H1 (cell line): ENCODE results near the gene GRIA1. TPM values are rescaled to one million over a fixed set of nuclear protein-coding genes. Genes with fewer than 3 reads are reported as not detected.

ENCODE experiments used
- CTCF ChIA-PET: fragments of 300-600 bp; sonication (Branson Sonifier 250); formaldehyde crosslinking; loops from one replicate; lab custom pipeline; 2021; ENCODE audit not compliant: partially characterized antibody; lab: Charles Lee
- POLR2A ChIA-PET: fragments of 300-600 bp; sonication (Branson Sonifier 250); formaldehyde crosslinking; loops from one replicate; lab custom pipeline; 2021; ENCODE audit warnings: inconsistent platforms; ENCODE audit not compliant: partially characterized antibody; lab: Charles Lee
- DNase-seq, 2 experiments: peaks; one replicate each; pipeline versions ENCODE4 v3.0.0 to v3.0.0-alpha.2; 2010 to 2022; ENCODE audit warnings: low spot score in 2 of 2, low read depth in 1 of 2, mixed read lengths in 1 of 2
- FAIRE-seq: peaks from 2 replicates; lab custom pipeline; 2011; peaks lifted over from hg19 to GRCh38; lab: Jason Lieb, UNC
- H2AFZ ChIP-seq: 2 replicates; pipeline ENCODE4 v1.8.1; 2012; ENCODE audit warnings: low read length, inconsistent platforms
- H2AK5ac ChIP-seq: 2 replicates; pipeline ENCODE4 v1.6.1; 2013; ENCODE audit warnings: low read depth, low read length
- H2BK120ac ChIP-seq: replicated peaks from 2 replicates; pipeline ENCODE3; 2013; ENCODE audit warnings: low read depth, low read length, inconsistent platforms
- H2BK12ac ChIP-seq: 2 replicates; pipeline ENCODE4 v1.6.1; 2013; ENCODE audit warnings: low read depth, low read length
- H2BK15ac ChIP-seq: 2 replicates; pipeline ENCODE4 v1.6.1; 2013; ENCODE audit warnings: low read length
- H2BK20ac ChIP-seq: 2 replicates; pipeline ENCODE4 v1.6.1; 2013; ENCODE audit warnings: low read length
- H2BK5ac ChIP-seq: 2 replicates; pipeline ENCODE4 v1.6.1; 2013; ENCODE audit warnings: low read depth, low read length
- H3K14ac ChIP-seq: 2 replicates; pipeline ENCODE4 v1.6.1; 2013; ENCODE audit warnings: inconsistent platforms; ENCODE audit not compliant: insufficient read length
- H3K18ac ChIP-seq: 2 replicates; pipeline ENCODE4 v1.6.1; 2013; ENCODE audit warnings: low read length; ENCODE audit errors: extremely low read depth
- H3K23ac ChIP-seq: 2 replicates; pipeline ENCODE4 v1.6.1; 2013; ENCODE audit warnings: inconsistent platforms; ENCODE audit not compliant: insufficient read length
- H3K23me2 ChIP-seq: 2 replicates; pipeline ENCODE4 v1.6.1; 2013; ENCODE audit warnings: low read depth, low read length
- H3K27ac ChIP-seq: 2 replicates; pipeline ENCODE4 v1.6.1; 2011; ENCODE audit warnings: low read depth, low read length, inconsistent platforms
- H3K27me3 ChIP-seq, 4 experiments: replicated peaks in 1 of 4; 1 replicate in 1 of 4; 2 replicates in 3 of 4; pipeline versions ENCODE4 v1.6.1 to v1.8.1; 2011 to 2013; ENCODE audit warnings: low read length in 3 of 4, mild to moderate bottlenecking in 3 of 4, inconsistent platforms in 2 of 4, mixed read lengths in 2 of 4, moderate library complexity in 1 of 4; ENCODE audit not compliant: control insufficient read depth in 3 of 4, insufficient read depth in 3 of 4; ENCODE audit errors: extremely low read depth in 1 of 4
- H3K36me3 ChIP-seq, 4 experiments: 2 replicates each; pipeline versions ENCODE4 v1.6.1 to v1.8.1; 2011 to 2013; ENCODE audit warnings: mild to moderate bottlenecking in 4 of 4, low read length in 3 of 4, moderate library complexity in 2 of 4, control low read depth in 1 of 4, inconsistent platforms in 1 of 4; ENCODE audit not compliant: insufficient read depth in 4 of 4, control insufficient read depth in 2 of 4
- H3K4ac ChIP-seq: replicated peaks from 2 replicates; pipeline ENCODE3; 2013; ENCODE audit warnings: low read length, low read depth, mixed read lengths, inconsistent platforms; ENCODE audit not compliant: insufficient read length
- H3K4me1 ChIP-seq, 4 experiments: replicated peaks in 1 of 4; 1 replicate in 1 of 4; 2 replicates in 3 of 4; pipeline versions ENCODE4 v1.6.1 to v1.8.1; 2011 to 2013; ENCODE audit warnings: low read length in 3 of 4, inconsistent platforms in 2 of 4, mixed read lengths in 1 of 4; ENCODE audit not compliant: insufficient read depth in 4 of 4, control insufficient read depth in 3 of 4
- H3K4me2 ChIP-seq, 2 experiments: 2 replicates each; pipeline versions ENCODE4 v1.6.1 to v1.8.1; 2011 to 2013; ENCODE audit warnings: low read depth in 2 of 2, low read length in 2 of 2, control low read depth in 1 of 2, inconsistent platforms in 1 of 2, mild to moderate bottlenecking in 1 of 2; ENCODE audit not compliant: insufficient read depth in 1 of 2
- H3K4me3 ChIP-seq, 4 experiments: fragments of 200-600, 300-600 bp in 1 of 4; sonication (generic), shearing (Covaris generic), sonication (Bioruptor Twin) in 1 of 4; 2 replicates each; pipeline versions ENCODE4 v1.5.1 to v1.8.1; 2011 to 2016; ENCODE audit warnings: low read length in 4 of 4, low read depth in 3 of 4, control low read depth in 2 of 4, inconsistent platforms in 2 of 4, mild to moderate bottlenecking in 2 of 4, mixed read lengths in 1 of 4, moderate library complexity in 1 of 4; ENCODE audit not compliant: insufficient read depth in 2 of 4; ENCODE audit errors: extremely low read depth in 1 of 4
- H3K56ac ChIP-seq: replicated peaks from 2 replicates; pipeline ENCODE3; 2013; ENCODE audit warnings: low read depth, mild to moderate bottlenecking, mixed read lengths, low read length, inconsistent platforms; ENCODE audit not compliant: insufficient read length
- H3K79me1 ChIP-seq: 2 replicates; pipeline ENCODE4 v1.6.1; 2013; ENCODE audit warnings: low read depth, low read length, control low read depth
- H3K79me2 ChIP-seq, 2 experiments: 2 replicates each; pipeline versions ENCODE4 v1.6.1 to v1.8.1; 2012 to 2013; ENCODE audit warnings: low read length in 2 of 2, mild to moderate bottlenecking in 2 of 2, inconsistent platforms in 1 of 2; ENCODE audit not compliant: insufficient read depth in 2 of 2, control insufficient read depth in 1 of 2
- H3K9ac ChIP-seq, 4 experiments: replicated peaks in 1 of 4; 1 replicate in 1 of 4; 2 replicates in 3 of 4; pipeline versions ENCODE4 v1.6.1 to v1.8.1; 2011 to 2013; ENCODE audit warnings: low read depth in 3 of 4, low read length in 3 of 4, control low read depth in 2 of 4, mild to moderate bottlenecking in 2 of 4, moderate library complexity in 2 of 4, inconsistent platforms in 1 of 4; ENCODE audit errors: extremely low read depth in 1 of 4
- H3K9me3 ChIP-seq, 2 experiments: 2 replicates each; pipeline versions ENCODE4 v1.6.1 to v1.8.1; 2012 to 2013; ENCODE audit warnings: mild to moderate bottlenecking in 2 of 2, moderate library complexity in 2 of 2, control low read depth in 1 of 2, inconsistent platforms in 1 of 2, low read depth in 1 of 2, low read length in 1 of 2, mixed read lengths in 1 of 2; ENCODE audit not compliant: insufficient read depth in 2 of 2
- H4K20me1 ChIP-seq, 2 experiments: replicated peaks in 1 of 2; 2 replicates each; pipeline versions ENCODE3 to v1.8.1; 2011 to 2013; ENCODE audit warnings: inconsistent platforms in 2 of 2, low read length in 2 of 2, mild to moderate bottlenecking in 1 of 2; ENCODE audit not compliant: insufficient read depth in 2 of 2, control insufficient read depth in 1 of 2
- H4K5ac ChIP-seq: 2 replicates; pipeline ENCODE4 v1.6.1; 2013; ENCODE audit warnings: low read length, low read depth, mixed read lengths, inconsistent platforms; ENCODE audit not compliant: insufficient read length
- H4K8ac ChIP-seq: 2 replicates; pipeline ENCODE4 v1.8.0; 2013; ENCODE audit warnings: mild to moderate bottlenecking, moderate library complexity, low read length, inconsistent platforms; ENCODE audit not compliant: insufficient read depth; ENCODE audit errors: extremely low read depth
- H4K91ac ChIP-seq: replicated peaks from 2 replicates; pipeline ENCODE3; 2013; ENCODE audit warnings: low read length, mixed read lengths, inconsistent platforms; ENCODE audit not compliant: insufficient read length
- CEBPB ChIP-seq: IDR thresholded peaks from 2 replicates; pipeline ENCODE4 v1.6.1; 2012; ENCODE audit warnings: low read depth, low read length
- CHD2 ChIP-seq: IDR thresholded peaks from 2 replicates; pipeline ENCODE4 v1.6.1; 2012; ENCODE audit warnings: low read length, improper control_type of control experiment
- E2F6 ChIP-seq: IDR thresholded peaks from 2 replicates; pipeline ENCODE4 v1.6.1; 2012; ENCODE audit warnings: inconsistent platforms
- GABPA ChIP-seq: IDR thresholded peaks from 2 replicates; pipeline ENCODE4 v1.6.1; 2011; ENCODE audit warnings: mild to moderate bottlenecking, low read length, moderate library complexity, borderline replicate concordance; ENCODE audit not compliant: insufficient read depth
- HDAC6 ChIP-seq: IDR thresholded peaks from one replicate; pipeline ENCODE4 v1.7.1; 2012; ENCODE audit warnings: low read depth, mild to moderate bottlenecking, inconsistent platforms, low read length, moderate library complexity
- KDM1A ChIP-seq: fragments of 200-600, 300-600 bp; sonication (generic); IDR thresholded peaks from 2 replicates; pipeline ENCODE4 v1.7.1; 2016; ENCODE audit warnings: mild to moderate bottlenecking, low read length, borderline replicate concordance
- MAFK ChIP-seq: IDR thresholded peaks from 2 replicates; pipeline ENCODE4 v1.6.1; 2012; ENCODE audit warnings: low read depth, mild to moderate bottlenecking, improper control_type of control experiment, low read length
- NRF1 ChIP-seq: IDR thresholded peaks from 2 replicates; pipeline ENCODE4 v1.6.1; 2011; ENCODE audit warnings: mild to moderate bottlenecking, low read depth, low read length, improper control_type of control experiment
- RFX5 ChIP-seq: IDR thresholded peaks from 2 replicates; pipeline ENCODE4 v1.6.1; 2011; ENCODE audit warnings: low read depth, low read length, improper control_type of control experiment, borderline replicate concordance
- SP2 ChIP-seq: IDR thresholded peaks from 2 replicates; pipeline ENCODE4 v1.6.1; 2012; ENCODE audit warnings: mild to moderate bottlenecking, low read length, inconsistent platforms
- TAF1 ChIP-seq: IDR thresholded peaks from 2 replicates; pipeline ENCODE4 v1.6.1; 2011; ENCODE audit warnings: mild to moderate bottlenecking, low read depth, low read length
- TBP ChIP-seq: IDR thresholded peaks from 2 replicates; pipeline ENCODE4 v1.6.1; 2011; ENCODE audit warnings: low read depth, low read length, improper control_type of control experiment
- TEAD4 ChIP-seq: IDR thresholded peaks from 2 replicates; pipeline ENCODE4 v1.6.1; 2012; ENCODE audit warnings: low read depth, low read length, inconsistent platforms, mixed read lengths
- WGBS, 2 experiments: shearing (Covaris generic) in 1 of 2; methylation state at CpG; one replicate each; pipeline versions ENCODE4 v1.1.6 to v1.1.7; 2013 to 2015; ENCODE audit warnings: low lambda C conversion rate in 2 of 2, mixed read lengths in 2 of 2, inconsistent platforms in 1 of 2, low coverage in 1 of 2, missing lambda C conversion rate in 1 of 2; ENCODE audit not compliant: insufficient replicate concordance in 2 of 2, insufficient coverage in 1 of 2, insufficient read length in 1 of 2; ENCODE audit errors: extremely low coverage in 1 of 2, missing lambda C conversion rate in 1 of 2; 5-methylcytosine and 5-hydroxymethylcytosine counted together
- polyA plus RNA-seq, 7 experiments: library from polyadenylated mRNA; depleted of rRNA in 3 of 7; stranded (reverse) in 5 of 7; unstranded in 2 of 7; fragments of >200 nt in 5 of 7; fragments of 200-250 nt in 2 of 7; gene quantifications; 1 replicate in 5 of 7; 2 replicates in 1 of 7; 4 replicates in 1 of 7; pipeline versions ENCODE4 v1.2.1 to v1.2.3, GENCODE V29; 2011 to 2013; ENCODE audit warnings: missing spikeins in 2 of 7, mixed read lengths in 2 of 7
- total RNA-seq: library from RNA; stranded (reverse); fragmentation: NEBNext Ultra II Directional; extraction: Animal tissue kit (Norgen Biotek cat#: 25700); gene quantifications from 2 replicates; pipeline ENCODE4 v1.2.1, GENCODE V29; 2021

Gene GRIA1
- total and polyA plus RNA-seq, 2 of the 8 experiments (the other 6 are each of a cell fraction or from before 2014, with no cell fraction given): 0.97 to 2.5 TPM

GRCh38 chr5:153571162-153571561, 80.7 kb downstream of the GRIA1 start:
- ChIA-PET POLR2A (no interaction called here), CTCF (no interaction called here)
- FAIRE-seq (no peak), DNase-seq (no peak)
- H2BK20ac ChIP-seq: no peak overlapping the region
- 100% methylated on average over 2 of the region's 2 CpGs; no CpG with 5 or more reads in 1 of the 2 experiments for WGBS, 2 experiments
- no peaks in the 10 kb centered on the region for H3K23me2 ChIP-seq
- H2AK5ac ChIP-seq: no peak overlapping the region
- no peak overlapping the region for H3K27ac ChIP-seq
- H4K91ac ChIP-seq: no peak overlapping the region
- no peaks in the 10 kb centered on the region for H3K36me3 ChIP-seq
- H3K79me2 ChIP-seq: no peaks in the 10 kb centered on the region
- H3K4ac ChIP-seq: no peak overlapping the region
- no peak overlapping the region for H2AFZ ChIP-seq
- no peaks in the 10 kb centered on the region for H3K79me1 ChIP-seq
- no peak overlapping the region for H4K8ac ChIP-seq
- H3K4me3 ChIP-seq: no peak overlapping the region
- no peak overlapping the region for H2BK12ac ChIP-seq
- H2BK120ac ChIP-seq: no peak overlapping the region
- H3K4me1 ChIP-seq: no peaks in the 10 kb centered on the region
- no peak overlapping the region for H3K9ac ChIP-seq
- no peaks in the 10 kb centered on the region for H3K9me3 ChIP-seq
- no peak overlapping the region for H2BK15ac ChIP-seq
- H3K27me3 ChIP-seq: no peaks in the 10 kb centered on the region
- H3K14ac ChIP-seq: no peak overlapping the region
- no peak overlapping the region for H3K23ac ChIP-seq
- no peak overlapping the region for H3K18ac ChIP-seq
- no peak overlapping the region for H4K5ac ChIP-seq
- H4K20me1 ChIP-seq: no peaks in the 10 kb centered on the region
- no peak overlapping the region for H3K4me2 ChIP-seq
- no peak overlapping the region for H3K56ac ChIP-seq
- H2BK5ac ChIP-seq: no peak overlapping the region
- TF ChIP-seq SP2 (no peak), GABPA (no peak), TBP (no peak), NRF1 (no peak), CEBPB (no peak), HDAC6 (no peak), MAFK (no peak), KDM1A (no peak), TAF1 (no peak), RFX5 (no peak), TEAD4 (no peak), CHD2 (no peak), E2F6 (no peak)
